ENCODE measurements around the gene S100A13. TPM values are rescaled to one million over a fixed set of nuclear protein-coding genes. Genes with fewer than 3 reads are reported as not detected.

S100A13 gene
- total RNA-seq, 4 donors from 2014 or later, result 113 to 237 (median 159) TPM

DNA sequence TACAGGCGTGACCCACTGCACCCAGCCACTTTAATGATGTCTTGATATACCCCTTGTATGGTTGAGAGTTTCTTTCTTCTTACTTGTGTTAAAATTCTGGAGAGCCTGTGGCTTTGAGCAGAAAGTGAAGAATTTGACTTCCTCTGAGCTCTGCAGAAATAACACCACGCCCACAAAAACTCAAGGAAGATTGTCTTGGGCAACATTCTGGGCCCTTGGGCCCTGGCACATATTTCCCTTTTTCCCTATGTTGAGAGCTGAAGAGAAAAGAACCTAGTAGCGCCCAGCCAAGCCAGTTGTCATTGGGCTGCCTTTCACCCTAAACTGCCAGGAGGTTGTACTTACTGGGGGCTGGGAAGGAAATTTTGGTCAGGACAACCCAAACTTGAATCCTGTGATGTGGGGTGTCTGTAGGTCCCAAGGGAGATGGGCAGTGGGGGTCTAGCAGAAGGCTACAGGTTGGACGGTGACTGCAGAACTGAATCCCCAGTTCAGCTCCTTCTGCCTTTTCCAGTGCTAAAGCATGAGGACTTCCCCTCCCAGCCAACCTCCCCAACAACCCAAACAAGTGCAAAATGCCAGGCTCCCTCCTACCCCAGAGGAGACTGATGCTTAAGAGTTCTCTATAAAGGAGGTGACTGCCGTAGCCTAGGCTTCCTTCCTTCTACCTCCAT, 19.5 kb upstream of the S100A13 start:
- no peaks in the 10 kb centered on the region for H3K9me3 ChIP-seq
- H3K36me3 ChIP-seq, result peaks cover 0 to 43% of the 10 kb centered on the region in 2 donors
- H3K27me3 ChIP-seq, result no peaks in the 10 kb centered on the region
- intact Hi-C loops (cut with DNase I; ENCODE audit: low total_unique reads) (no loop called here), in situ Hi-C loops (cut with MboI; ENCODE audit: low sequenced_read_pairs in 4 of 4) (no loop called here)
- H3K4me3 ChIP-seq, result no peak overlapping the region
- peak overlapping the region; percentile 95 to 100 (median 100) for H3K27ac ChIP-seq
- ATAC-seq (no peak), DNase-seq (no peak)
- TF ChIP-seq CTCF (IDR thresholded peaks at IDR 0.05 in 4 of 5, conservative IDR thresholded peaks at IDR 0.05 in 1 of 5) (no peak), POLR2A (IDR thresholded peaks at IDR 0.05) (no peak)
- peaks cover 44 to 70% of the 10 kb centered on the region in 2 donors for H3K4me1 ChIP-seq

- Histone ChIP-seq H3K27me3 (no peaks in the 10 kb centered on the region), H3K36me3 (peaks cover 0 to 68% of the 10 kb centered on the region in 2 donors), H3K9me3 (no peaks in the 10 kb centered on the region), H3K27ac (peak overlapping the region; percentile 95 to 100 (median 100)), H3K4me3 (no peak overlapping the region), H3K4me1 (peaks cover 64 to 80% of the 10 kb centered on the region in 2 donors)
- in situ Hi-C loops (cut with MboI; ENCODE audit: low sequenced_read_pairs in 4 of 4), result no loop called here
- TF ChIP-seq POLR2A (IDR thresholded peaks at IDR 0.05) (no peak), CTCF (IDR thresholded peaks at IDR 0.05 in 4 of 5, conservative IDR thresholded peaks at IDR 0.05 in 1 of 5) (no peak)
- intact Hi-C loops (cut with DNase I; ENCODE audit: low total_unique reads), result no loop called here
- DNase-seq (no peak), ATAC-seq (no peak)
Observed at GRCh38 chr1:153643816-153644215, 16.5 kb upstream of the S100A13 start.

DNA sequence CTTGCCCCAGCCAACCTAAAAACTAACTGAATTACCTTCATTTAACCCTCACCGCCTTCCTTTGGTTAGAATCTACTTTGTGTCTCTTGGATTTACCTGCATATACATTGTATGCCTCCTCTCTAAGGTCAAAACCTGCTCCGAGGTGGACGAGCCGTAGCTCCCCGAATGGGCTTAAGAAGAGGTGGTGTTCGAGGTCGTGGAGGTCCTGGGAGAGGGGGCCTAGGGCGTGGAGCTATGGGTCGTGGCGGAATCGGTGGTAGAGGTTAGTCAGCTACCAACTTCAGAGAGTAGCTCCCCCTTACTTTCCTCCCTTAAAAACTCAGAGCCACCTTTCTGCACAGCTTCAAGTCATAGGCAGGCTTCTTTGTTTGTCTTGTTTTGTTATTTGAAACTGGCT, 15.8 kb upstream of the S100A13 start:
- Histone ChIP-seq H3K27me3 (no peaks in the 10 kb centered on the region), H3K27ac (peak overlapping the region; percentile 95 to 100 (median 100)), H3K4me3 (no peak overlapping the region), H3K36me3 (peaks cover 0 to 75% of the 10 kb centered on the region in 2 donors), H3K4me1 (peaks cover 66 to 80% of the 10 kb centered on the region in 2 donors), H3K9me3 (no peaks in the 10 kb centered on the region)
- ATAC-seq (no peak), DNase-seq (no peak)
- no peak for TF ChIP-seq CTCF (IDR thresholded peaks at IDR 0.05 in 4 of 5, conservative IDR thresholded peaks at IDR 0.05 in 1 of 5)
- no peak for TF ChIP-seq POLR2A (IDR thresholded peaks at IDR 0.05)
- intact Hi-C loops (cut with DNase I; ENCODE audit: low total_unique reads) (no loop called here), in situ Hi-C loops (cut with MboI; ENCODE audit: low sequenced_read_pairs in 4 of 4) (no loop called here)

GRCh38 chr1:153642161-153642560, 14.9 kb upstream of the S100A13 start:
- ATAC-seq (no peak), DNase-seq (no peak)
- Histone ChIP-seq H3K27me3 (no peaks in the 10 kb centered on the region), H3K4me3 (no peak overlapping the region), H3K9me3 (no peaks in the 10 kb centered on the region), H3K27ac (peak overlapping the region; percentile 95 to 100 (median 100)), H3K36me3 (peaks cover 0 to 79% of the 10 kb centered on the region in 2 donors), H3K4me1 (peaks cover 71 to 81% of the 10 kb centered on the region in 2 donors)
- TF ChIP-seq POLR2A (IDR thresholded peaks at IDR 0.05) (no peak), CTCF (IDR thresholded peaks at IDR 0.05 in 4 of 5, conservative IDR thresholded peaks at IDR 0.05 in 1 of 5) (no peak)
- intact Hi-C loops (cut with DNase I; ENCODE audit: low total_unique reads) (no loop called here), in situ Hi-C loops (cut with MboI; ENCODE audit: low sequenced_read_pairs in 4 of 4) (no loop called here)
